Urothelium cell line (cell line): Measurements from ENCODE around the gene MIEF2.

Source experiments
- DNase-seq: peaks from one replicate; pipeline ENCODE4 v3.0.0; 2011; ENCODE audit warnings: low spot score, mixed read lengths
- FAIRE-seq: peaks from 2 replicates; lab custom pipeline; 2011; peaks lifted over from hg19 to GRCh38; lab: Jason Lieb, UNC

MIEF2 gene

DNA sequence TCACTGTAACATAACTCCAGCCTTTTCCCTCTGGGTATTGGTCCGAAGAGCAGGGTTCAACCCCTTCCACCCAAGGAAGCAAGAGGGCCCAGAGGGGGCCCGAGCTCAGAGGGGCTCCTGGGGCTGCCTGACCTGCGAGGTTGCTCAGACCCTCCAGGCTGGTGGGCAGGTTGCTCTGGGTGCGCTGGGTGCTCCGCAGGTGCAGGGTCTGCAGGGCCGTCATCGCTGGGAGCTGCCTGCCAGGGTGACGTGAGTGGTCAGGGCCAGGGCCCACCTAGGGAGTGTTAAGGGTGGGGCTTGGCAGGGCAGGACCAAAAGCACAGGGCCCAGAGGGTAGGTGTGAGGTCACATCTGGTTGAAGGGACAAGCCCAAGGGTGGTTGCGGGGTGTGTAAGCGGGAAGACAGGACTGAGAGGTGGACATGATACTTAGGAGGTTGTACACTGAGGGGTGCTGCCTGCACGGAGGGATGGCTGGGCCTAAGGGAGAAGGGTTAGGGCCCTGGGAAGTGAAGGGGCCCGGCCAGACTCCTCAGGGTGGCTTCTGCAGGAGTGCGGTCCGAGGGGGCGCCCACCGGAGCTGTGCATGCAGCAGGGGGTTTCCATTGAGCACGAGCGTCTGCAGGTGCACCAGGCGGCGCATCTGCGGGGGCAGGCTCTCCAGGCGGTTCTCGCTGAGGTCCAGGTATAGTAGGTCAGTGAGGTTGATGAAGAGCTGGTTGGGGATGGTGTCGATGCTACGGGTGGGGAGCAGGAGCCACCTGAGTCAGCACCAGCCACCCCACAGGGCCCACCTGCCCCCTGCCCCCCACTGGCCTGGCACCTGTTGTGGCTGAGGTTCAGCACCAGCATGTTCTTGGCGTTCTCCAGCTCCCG is 6.3 kb upstream of the MIEF2 start:
- FAIRE-seq (no peak), DNase-seq (no peak)

DNA sequence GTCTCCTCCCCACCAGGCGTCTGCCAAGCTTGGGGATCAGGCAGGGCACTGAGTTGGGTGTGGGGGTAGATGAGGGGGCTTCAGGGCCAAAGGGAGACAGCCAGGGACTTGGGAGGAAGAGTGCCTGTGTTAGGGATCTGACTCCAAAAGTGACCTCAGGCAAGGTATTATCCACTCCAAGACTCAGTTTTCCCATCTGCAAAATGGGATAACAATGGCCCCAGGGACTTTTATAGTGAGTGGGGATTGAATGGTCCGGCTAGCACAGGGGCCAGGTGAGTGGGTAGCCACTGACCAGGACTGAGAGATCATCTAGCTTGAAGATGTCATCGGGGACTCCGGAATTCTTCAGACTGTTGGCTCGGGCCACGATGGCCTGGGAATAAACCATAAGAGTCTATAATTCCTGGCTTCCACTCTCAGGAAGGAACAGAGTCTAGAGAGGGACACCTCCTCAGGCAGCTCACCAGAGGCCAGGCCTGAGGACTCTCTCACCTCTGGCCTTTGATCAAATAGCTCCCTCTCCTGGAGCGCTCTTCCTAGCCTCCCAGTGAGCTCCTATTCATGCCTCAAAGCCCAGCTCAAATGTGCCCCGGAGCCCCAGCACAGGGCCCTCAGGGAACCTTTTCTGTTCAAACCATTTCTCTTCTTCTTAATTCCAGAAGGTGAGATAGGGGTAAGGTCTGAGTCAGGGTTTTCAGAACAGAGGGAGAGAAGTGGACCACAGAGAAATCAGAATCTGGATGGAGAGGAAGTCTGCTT is 5.4 kb upstream of the MIEF2 start:
- DNase-seq (no peak), FAIRE-seq (no peak)

DNA sequence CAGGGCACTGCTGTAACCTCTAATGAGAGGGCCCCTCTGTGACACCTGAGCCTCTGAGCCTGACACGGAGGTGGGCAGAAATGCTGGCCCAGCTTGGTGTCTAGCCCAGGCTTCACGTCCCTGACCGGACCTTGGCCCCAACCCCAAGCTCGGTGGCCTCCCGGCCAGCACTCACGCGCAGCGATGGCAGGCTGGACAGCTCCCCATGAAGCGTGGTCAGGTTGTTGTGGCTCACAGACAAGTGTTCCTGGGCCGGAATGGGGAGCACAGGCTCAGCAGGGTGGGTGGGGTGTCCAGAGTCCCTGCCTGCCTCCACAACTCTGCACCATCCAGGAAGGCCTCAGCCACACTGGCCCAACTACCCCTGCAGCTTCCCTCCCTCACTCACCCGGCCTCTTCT is 4.1 kb upstream of the MIEF2 start:
- FAIRE-seq (peak; percentile 62), DNase-seq (no peak)

DNA sequence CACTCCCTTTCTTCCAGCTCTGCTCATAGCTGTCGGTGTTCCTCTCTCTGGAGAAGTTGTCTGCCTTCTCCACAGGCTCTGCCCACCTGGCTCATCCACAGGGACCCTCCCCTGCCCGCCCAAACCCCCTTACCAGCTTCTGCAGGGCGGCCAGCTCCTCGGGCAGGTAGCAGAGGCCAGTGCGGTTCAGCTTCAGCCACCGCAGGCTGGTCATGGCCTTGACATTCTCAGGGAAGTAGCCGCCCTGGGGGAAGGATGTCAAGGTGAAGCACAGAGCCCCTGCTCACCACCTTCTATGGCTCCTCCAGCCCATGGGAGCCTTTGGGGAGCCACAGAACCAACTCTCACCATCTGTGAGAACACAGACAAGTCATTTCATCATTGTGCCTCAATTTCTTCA is 3.7 kb upstream of the MIEF2 start:
- DNase-seq (no peak), FAIRE-seq (no peak)

DNA sequence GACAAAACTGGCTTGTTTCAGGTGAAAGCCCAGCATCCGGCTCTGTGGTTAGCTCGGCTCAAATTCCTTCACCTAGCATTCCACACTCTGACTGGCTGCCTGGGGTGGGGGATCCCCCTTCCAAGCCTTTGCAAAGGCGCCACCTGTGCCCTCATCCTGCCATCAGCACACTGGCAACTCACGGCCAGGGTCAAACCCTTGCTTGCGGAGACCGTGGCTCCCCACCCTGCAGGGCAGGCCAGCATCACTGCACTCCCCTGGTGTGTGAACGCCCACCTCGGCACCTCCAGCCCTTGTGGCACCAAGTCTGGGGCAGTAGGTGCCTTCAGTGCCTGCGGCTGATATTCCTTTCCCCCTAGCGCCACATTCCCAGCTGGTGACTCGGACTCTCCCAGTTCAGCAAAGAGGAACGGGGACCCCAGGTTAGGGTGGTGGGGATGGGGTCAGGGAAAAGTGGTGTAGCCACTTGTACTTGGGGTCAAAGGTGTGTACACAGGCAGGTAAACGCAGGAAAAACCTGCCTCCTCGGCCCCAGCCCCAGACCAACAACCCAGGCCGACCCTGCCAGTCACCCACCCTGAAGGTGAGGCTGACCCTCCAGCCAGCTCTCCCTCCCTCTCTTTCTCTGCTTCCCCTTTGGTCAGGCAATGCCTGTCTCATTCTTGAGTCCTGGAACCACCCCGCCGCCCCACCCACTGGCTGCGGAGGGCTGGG is 3.0 kb upstream of the MIEF2 start:
- peak; percentile 53 for DNase-seq
- FAIRE-seq, result peak; percentile 37

DNA sequence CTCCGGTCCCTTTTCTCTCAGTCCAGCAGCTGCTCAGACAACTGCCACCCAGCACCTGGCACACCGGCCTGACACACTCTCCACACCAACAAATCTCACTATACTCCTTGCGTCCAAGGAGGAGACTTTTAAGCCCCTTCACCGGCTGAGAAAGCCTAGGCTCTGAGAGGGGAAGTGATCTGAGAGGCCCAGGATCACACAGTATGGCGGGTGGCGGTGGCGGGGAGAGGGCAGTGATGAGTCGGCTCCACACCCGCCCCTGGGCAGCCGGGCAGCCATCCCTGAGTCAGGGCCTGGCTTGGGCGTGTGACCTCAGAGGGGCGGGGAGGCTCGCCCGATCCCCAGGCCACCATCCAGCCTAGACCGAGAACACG is 2.5 kb upstream of the MIEF2 start:
- FAIRE-seq (no peak), DNase-seq (peak; percentile 70)

DNA sequence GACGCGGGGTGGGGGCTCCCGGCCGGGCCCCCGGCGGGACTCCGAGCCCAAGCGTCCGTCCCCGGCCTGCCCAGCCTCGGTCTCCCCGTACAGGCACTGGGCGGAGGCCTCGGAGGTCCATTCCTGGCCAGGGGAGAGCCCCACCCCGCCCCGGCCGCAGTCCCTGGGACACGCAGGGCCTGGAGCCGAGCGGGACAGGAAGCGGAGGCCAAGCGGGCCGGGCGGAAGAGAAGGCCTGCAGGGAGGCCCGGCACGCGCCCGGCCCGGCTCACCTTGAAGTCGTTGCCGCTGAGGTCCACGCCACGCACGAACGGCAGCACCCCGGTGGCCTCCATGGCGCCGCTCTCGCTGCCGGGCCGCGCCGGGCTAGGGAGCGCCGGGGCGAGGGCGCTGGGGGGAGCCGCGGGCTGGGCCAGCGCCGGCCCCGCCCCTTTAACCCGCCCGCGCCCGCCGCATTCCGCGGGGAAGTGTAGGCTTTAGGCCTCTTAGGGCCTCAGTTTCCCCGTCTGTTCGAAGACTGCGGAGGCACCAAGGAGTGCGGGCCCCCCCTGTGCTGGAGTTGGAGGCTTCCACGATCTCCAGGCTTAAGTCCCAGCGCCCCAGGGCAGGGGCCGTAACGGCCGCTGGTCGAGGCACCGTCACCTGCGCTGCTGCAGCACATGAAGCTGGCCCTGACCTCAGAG is 2.0 kb upstream of the MIEF2 start, which contains the start of gene FLII:
FLII (minus strand) TSS at position 383 of the 683 bp plus-strand sequence; CDS start at position 335, 48 bp downstream.
- peak; percentile 58 for FAIRE-seq
- DNase-seq, result peak; percentile 73

DNA sequence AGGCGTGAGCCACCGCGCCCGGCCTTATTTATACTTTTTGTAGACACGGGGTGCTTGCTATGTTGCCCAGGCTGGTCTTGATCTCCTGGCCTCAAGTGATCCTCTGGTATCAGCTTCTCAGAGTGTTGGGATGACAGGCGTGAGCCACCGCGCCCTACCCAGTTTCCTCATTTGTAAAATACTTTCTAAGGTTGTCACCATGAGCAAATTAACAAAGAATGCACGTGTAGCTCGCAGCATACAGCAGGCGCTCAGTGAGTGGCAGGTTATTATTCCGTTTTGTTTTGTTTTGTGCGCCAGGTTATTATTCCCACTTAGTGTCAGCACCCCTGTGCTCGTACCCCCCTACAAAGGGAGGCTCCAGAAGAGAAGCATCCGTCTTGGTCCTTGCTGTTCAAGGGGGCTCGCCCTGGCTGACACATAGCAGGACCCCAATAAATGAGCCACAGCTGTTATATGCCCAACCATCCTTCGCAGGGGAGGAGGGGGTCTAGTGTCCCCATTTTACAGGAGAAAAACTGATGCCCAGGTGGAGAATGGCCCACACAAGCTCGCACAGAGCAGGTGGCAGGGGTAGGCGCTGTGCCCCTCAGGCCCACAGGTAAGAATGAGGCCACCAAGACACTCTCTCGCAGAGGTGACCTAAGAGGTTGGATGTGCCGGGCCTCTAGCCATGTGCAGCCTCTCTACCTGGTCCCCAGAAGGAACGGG is 686 bp upstream of the MIEF2 start:
- DNase-seq, result no peak
- no peak for FAIRE-seq

DNA sequence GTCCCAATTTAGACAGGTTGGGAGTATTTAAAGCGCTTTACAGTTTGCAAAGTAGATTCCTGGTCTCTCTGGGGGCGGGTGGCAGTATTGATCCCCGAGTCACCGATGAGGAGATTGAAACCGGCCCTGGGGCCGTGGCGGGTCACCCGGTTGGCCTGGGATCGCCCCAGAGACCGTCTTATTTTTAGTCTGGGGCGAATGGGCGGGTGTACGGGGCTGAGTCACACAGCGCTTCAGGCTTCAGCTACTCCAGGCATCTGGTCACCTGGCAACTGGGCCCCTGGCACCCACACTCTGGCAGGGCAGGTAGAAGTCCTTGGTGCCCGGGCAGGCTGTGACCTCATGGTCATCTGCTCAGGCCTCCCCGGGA is 669 bp downstream of the MIEF2 start:
- DNase-seq, result peak; percentile 74

DNA sequence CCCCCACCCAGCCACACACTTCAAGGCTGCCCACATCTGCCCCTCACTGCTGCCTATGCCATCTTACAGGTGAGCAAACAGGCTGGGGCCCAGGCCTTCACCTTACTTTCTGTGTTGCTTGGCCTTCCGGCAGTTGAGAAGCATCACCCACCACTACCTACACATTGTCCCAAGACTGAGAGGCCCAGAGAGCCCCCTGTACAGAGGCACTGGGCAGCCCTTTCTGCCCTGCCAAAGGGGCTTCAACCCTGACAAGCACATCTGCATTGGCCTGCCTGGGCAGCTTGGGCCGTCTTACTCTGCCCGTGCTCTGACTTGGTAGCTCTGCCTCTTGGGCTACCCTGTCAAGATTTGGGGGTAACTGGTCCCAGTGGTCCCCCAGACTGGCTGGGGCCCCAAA is 1.2 kb downstream of the MIEF2 start:
- DNase-seq, result no peak
- no peak for FAIRE-seq

More for the DNA sequence above, 669 bp downstream of the MIEF2 start:
- FAIRE-seq, result no peak

DNA sequence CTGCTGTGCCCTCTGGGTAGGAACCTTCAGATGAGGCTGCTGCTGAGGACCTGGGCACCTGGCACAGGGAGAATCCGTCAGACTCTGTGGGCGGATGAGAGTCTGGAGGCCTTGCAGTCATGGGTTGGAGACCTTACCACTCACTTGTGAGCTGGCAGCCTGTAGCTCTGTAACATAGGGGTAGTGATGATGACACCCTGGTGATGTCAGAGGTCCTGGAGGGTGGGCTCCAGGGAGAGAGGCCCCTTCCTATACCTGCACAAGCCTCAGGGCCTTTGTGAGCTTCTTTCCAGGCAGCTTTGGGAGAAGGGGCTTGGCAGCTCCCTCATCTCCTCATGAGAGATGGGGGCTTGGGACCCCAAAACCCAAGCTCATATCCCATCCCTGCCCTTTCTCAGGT is 1.6 kb downstream of the MIEF2 start:
- DNase-seq (no peak), FAIRE-seq (no peak)

DNA sequence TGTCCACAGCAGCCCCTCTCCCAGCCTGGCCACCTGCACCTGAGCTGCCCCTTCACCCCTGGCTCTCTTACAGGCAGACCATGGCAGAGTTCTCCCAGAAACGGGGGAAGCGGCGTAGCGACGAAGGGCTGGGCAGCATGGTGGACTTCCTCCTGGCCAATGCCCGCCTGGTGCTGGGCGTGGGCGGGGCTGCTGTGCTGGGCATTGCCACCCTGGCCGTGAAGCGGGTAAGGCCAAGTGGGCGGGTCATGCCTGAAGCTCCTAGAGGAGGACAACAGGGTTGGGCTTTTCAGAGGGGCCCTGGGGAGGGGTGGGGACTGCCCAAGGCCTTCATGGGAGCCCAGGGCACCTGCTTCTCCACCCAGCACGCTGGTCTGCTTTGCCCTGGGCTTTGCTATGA is 2.2 kb downstream of the MIEF2 start:
- FAIRE-seq (no peak), DNase-seq (no peak)

DNA sequence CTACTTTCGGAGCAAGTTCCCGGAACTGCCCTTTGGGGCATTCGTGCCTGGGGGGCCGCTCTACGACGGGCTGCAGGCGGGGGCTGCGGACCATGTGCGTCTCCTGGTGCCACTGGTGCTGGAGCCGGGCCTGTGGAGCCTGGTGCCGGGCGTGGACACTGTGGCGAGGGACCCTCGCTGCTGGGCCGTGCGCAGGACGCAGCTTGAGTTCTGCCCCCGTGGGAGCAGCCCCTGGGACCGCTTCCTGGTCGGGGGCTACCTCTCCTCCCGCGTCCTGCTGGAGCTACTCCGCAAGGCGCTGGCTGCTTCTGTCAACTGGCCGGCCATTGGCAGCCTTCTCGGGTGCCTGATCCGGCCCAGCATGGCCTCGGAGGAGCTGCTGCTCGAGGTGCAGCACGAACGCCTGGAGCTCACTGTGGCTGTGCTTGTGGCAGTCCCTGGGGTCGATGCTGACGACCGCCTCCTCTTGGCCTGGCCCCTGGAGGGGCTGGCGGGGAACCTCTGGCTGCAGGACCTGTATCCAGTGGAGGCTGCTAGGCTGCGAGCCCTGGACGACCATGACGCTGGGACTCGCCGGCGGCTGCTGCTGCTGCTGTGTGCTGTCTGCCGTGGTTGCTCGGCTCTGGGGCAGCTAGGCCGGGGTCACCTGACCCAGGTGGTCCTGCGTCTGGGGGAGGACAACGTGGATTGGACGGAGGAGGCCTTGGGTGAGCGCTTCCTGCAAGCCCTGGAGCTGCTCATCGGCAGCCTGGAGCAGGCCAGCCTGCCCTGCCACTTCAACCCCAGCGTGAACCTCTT is 3.6 kb downstream of the MIEF2 start:
- DNase-seq, result no peak
- FAIRE-seq, result no peak

DNA sequence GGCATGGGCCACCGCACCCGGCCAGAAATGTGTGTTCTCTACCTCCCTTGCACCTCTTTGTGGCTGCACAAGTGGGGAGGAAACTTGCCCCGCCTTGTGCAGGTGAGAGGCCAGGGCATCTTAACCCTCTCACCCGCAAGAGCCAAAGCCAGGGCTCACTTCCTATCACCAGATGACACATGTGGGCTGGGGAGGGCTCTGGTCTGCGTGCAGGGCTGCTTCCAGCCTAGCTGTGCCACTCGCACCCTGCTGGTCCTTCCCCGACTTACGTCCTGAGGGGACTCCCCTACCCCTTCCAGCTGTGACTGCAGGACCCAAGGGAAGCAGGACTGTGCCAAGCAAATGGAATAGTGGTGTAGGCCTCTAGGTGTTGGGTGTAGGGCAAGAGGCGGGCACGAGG is 6.9 kb downstream of the MIEF2 start:
- DNase-seq (no peak), FAIRE-seq (no peak)

DNA sequence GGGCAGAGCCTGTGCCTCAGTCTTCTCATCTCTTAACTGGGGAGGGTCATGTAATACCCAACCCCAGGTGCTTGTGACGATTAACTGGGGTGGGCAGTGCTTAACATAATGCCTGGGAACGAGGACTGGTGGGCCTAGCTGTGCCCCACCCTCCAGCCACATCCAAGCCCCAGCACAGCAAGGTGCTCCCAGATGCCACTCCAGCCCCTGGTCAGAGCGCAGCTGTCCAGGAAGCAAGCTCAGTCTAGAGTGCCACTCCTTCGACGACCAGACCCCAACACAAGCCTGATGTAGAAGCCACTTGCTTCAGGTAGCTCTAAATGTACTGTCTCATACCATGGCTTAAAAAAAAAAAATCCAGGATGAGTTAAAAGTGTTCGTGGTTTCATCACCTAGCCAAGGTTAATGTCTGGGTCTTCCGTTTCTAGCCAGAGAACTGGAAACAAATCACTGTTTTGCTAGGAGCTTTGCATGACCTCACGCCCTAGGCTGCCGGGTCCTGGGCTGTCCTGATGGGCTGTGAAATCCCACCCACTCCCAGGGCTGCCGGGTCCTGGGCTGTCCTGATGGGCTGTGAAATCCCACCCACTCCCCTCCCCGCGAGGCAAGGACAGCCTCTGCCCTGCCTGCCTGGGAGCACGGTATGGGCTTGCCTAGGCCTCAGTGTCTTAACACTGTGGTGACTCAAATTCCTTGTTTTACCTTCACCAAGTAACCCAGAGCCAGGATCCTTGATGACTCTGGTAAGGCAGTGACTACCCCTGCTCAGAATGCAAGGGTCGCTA is 7.7 kb downstream of the MIEF2 start:
- no peak for DNase-seq
- peak; percentile 50 for FAIRE-seq

DNA sequence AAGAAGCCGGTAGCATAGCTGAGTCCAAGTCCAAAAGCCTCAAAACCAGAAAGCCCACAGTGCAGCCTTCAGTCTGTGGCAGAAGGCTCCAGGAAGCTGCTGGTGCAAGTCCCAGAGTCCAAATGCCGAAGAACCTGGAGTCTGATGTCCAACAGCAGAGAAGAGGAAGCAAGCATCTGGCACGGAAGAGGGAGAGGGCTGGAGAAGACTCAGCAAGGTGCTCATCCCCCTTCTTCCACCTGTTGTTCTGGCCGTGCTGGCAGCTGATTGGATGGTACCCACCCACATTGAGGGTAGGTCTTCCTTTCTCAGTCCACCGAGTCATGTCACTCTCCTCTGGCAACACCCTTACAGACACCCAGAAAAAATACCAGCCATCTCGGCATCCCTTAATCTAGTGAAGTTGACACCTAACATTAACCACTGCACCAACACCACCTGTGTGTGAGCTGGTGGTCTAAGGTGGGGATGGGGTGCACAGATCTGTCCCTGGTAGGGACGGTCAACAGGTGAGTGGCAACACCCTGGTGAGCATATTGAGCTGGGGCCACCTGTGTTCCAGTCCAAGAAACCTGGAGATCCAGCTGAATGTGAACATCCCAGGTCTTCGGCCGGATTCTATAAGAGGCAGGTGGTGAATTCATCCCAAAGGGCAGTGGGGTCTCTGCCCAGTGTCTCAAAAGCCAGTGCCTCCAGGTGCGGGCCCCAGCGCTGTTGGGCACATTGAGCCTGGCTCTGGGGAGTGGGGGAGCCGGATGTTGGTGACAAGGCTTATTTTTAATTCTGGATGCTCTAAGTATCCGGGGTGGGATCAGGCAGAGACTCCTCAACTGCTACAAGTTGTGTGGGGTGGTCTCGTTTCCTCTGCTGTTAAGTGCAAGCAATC is 9.8 kb downstream of the MIEF2 start:
- FAIRE-seq (peak; percentile 59), DNase-seq (no peak)

DNA sequence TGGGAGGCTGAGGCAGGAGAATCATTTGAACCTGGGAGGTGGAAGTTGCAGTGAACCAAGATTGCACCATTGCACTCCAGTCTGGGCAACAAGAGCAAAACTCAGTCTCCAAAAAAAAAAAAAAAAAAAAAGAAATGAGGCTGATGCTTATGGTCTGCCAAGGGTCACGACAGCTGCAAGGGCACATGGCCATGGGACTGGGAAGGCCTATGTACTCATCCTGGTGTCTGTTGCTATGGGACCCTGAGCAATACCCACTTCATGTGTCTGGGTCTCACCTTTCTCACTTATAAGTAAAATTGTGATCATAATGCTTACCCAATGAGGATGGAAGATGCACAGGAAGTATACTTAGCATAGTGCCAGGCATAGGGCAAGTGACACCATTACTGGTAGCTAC is 16.6 kb downstream of the MIEF2 start:
- no peak for DNase-seq
- FAIRE-seq, result no peak

DNA sequence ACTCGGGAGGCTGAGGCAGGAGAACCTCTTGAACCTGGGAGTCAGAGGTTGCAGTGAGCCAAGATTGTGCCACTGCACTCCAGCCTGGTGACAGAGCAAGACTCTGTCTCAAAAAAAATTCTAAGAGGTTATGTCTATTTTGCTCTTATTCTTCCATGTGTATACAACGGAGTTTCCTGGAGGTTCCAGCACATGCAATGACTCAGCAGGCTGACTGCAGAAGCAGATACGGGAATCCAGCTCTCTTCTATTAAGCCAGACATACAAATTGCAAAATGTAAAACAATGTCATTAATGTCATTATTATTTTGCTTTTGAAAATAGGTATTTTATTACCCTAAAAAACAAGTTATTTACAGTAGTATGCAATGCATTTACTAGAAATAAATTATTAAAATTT is 18.4 kb downstream of the MIEF2 start:
- no peak for DNase-seq

More for the DNA sequence above, 18.4 kb downstream of the MIEF2 start:
- FAIRE-seq, result no peak
